ENCODE measurements around the gene CUEDC1. TPM values are rescaled to one million over a fixed set of nuclear protein-coding genes. Genes with fewer than 3 reads are reported as not detected.
"Not testable (repeated sequence)": the region's sequence is repeated elsewhere in the genome, so short reads cannot be mapped to it uniquely, and the experiment has no call there.

Gene CUEDC1
- total and polyA plus RNA-seq, 8 donors: 16.5 to 30.4 (median 21.7) TPM

GRCh38 chr17:57923182-57923872, 31.9 kb downstream of the CUEDC1 start:
- TF ChIP-seq, protein P1, sequence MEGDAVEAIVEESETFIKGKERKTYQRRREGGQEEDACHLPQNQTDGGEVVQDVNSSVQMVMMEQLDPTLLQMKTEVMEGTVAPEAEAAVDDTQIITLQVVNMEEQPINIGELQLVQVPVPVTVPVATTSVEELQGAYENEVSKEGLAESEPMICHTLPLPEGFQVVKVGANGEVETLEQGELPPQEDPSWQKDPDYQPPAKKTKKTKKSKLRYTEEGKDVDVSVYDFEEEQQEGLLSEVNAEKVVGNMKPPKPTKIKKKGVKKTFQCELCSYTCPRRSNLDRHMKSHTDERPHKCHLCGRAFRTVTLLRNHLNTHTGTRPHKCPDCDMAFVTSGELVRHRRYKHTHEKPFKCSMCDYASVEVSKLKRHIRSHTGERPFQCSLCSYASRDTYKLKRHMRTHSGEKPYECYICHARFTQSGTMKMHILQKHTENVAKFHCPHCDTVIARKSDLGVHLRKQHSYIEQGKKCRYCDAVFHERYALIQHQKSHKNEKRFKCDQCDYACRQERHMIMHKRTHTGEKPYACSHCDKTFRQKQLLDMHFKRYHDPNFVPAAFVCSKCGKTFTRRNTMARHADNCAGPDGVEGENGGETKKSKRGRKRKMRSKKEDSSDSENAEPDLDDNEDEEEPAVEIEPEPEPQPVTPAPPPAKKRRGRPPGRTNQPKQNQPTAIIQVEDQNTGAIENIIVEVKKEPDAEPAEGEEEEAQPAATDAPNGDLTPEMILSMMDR (IDR thresholded peaks at IDR 0.05): no peak
- no peaks in the 10 kb centered on the region for H3K27me3 ChIP-seq
- no peak overlapping the region for H3K27ac ChIP-seq
- WGBS, 2 donors: 78 to 96% methylated on average over 5 of the region's 5 CpGs
- no peak for FAIRE-seq
- no peaks in the 10 kb centered on the region for H3K9me3 ChIP-seq
- no peaks in the 10 kb centered on the region for H3K36me3 ChIP-seq
- peaks cover 13 to 24% (median 16%) of the 10 kb centered on the region in 3 donors for H3K4me1 ChIP-seq
- no peak overlapping the region for H3K4me3 ChIP-seq
- no peak for DNase-seq
- ATAC-seq: no peak
- intact Hi-C loops (cut with DNase I): no loop called here

- peaks cover 13 to 27% (median 15%) of the 10 kb centered on the region in 3 donors for H3K4me1 ChIP-seq
- WGBS, 2 donors: 93% methylated on average over 4 of the region's 4 CpGs
- H3K27me3 ChIP-seq; H3K27ac ChIP-seq; FAIRE-seq; ATAC-seq; H3K9me3 ChIP-seq; DNase-seq; H3K4me3 ChIP-seq; H3K36me3 ChIP-seq; intact Hi-C loops (cut with DNase I): not testable (repeated sequence)
Measured at GRCh38 chr17:57922745-57923144, 32.5 kb downstream of the CUEDC1 start.

- no peak for FAIRE-seq
- no peak for DNase-seq
- no peak overlapping the region for H3K4me3 ChIP-seq
Measured at GRCh38 chr17:57920916-57921703, 34.1 kb downstream of the CUEDC1 start.

GRCh38 chr17:57919918-57920317, 35.3 kb downstream of the CUEDC1 start:
- no peak for DNase-seq
- Histone ChIP-seq H3K36me3 (no peaks in the 10 kb centered on the region), H3K27me3 (no peaks in the 10 kb centered on the region), H3K4me1 (peaks cover 1 to 25% (median 3%) of the 10 kb centered on the region in 3 donors), H3K27ac (no peak overlapping the region), H3K9me3 (no peaks in the 10 kb centered on the region), H3K4me3 (no peak overlapping the region)
- ATAC-seq: no peak
- 77 to 83% methylated on average over 5 of the region's 5 CpGs for WGBS, 2 donors
- intact Hi-C loops (cut with DNase I): no loop called here
- no peak for FAIRE-seq
- TF ChIP-seq, protein P1 (IDR thresholded peaks at IDR 0.05): no peak

More at GRCh38 chr17:57920916-57921703, 34.1 kb downstream of the CUEDC1 start:
- WGBS, 2 donors: 60 to 62% methylated on average over 13 of the region's 13 CpGs
- Histone ChIP-seq H3K4me1 (peaks cover 3 to 25% (median 5%) of the 10 kb centered on the region in 3 donors), H3K36me3 (no peaks in the 10 kb centered on the region), H3K27me3 (no peaks in the 10 kb centered on the region), H3K27ac (peak overlapping the region in 2 of 4 donors; percentile 61 to 64), H3K9me3 (no peaks in the 10 kb centered on the region)
- intact Hi-C loops (cut with DNase I): no loop called here
- peak in 2 of 4 donors; percentile 7 to 31 for ATAC-seq
- TF ChIP-seq, protein P1 (IDR thresholded peaks at IDR 0.05): no peak

- ATAC-seq: peak in 2 of 4 donors; percentile 15 to 64
- WGBS, 2 donors: 57 to 60% methylated on average over 5 of the region's 5 CpGs
Measured at GRCh38 chr17:57918017-57918895, 37.0 kb downstream of the CUEDC1 start.

More at GRCh38 chr17:57918017-57918895, 37.0 kb downstream of the CUEDC1 start:
- Histone ChIP-seq H3K4me1 (peaks cover 0 to 21% (median under 1%) of the 10 kb centered on the region in 3 donors), H3K27me3 (no peaks in the 10 kb centered on the region), H3K27ac (peak overlapping the region in 2 of 4 donors; percentile 68), H3K9me3 (no peaks in the 10 kb centered on the region), H3K4me3 (no peak overlapping the region), H3K36me3 (no peaks in the 10 kb centered on the region)
- TF ChIP-seq, protein P1 (IDR thresholded peaks at IDR 0.05): no peak
- FAIRE-seq (no peak), DNase-seq (peak in 1 of 6 donors; percentile 5)
- intact Hi-C loops (cut with DNase I): no loop called here
